ENCODE data around the gene STPG1. TPM values are rescaled to one million over a fixed set of nuclear protein-coding genes. Genes with fewer than 3 reads are reported as not detected.

The STPG1 gene
- total and polyA plus RNA-seq, 2 of the 13 experiments (the other 11 are each of a cell fraction or from before 2014, with no cell fraction given): 3.4 to 4.3 TPM

- TF ChIP-seq RBFOX2 (IDR thresholded peaks at IDR 0.05; ENCODE audit: low read depth, low read length) (no peak), ZSCAN31 (CRISPR knock-in tag; IDR thresholded peaks at IDR 0.05; ENCODE audit: low read depth) (no peak)
Observed at GRCh38 chr1:24441480-24441879, 27.9 kb upstream of the STPG1 start (continued).

DNA sequence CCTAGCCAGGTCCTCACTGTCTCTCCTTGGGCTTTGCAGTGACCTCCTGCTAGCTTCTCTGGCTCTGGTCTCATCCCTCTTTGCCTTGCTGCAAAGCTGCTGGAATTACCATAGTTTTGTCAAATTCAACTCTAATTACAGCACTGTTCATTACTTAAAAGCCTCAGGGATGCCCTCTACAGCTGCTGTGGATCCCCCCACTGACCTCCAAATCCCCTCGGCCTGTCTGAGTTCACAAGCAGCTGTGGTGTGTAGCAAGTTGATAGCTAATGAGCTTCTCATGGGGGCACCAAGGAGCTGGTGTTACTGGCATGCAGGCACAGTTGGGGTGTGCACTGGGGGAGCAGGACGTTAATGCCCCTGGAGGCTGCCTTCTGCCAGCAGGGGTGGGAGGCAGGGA lies 26.9 kb upstream of the STPG1 start:
- Histone ChIP-seq H3K79me2 (ENCODE audit: insufficient read depth, low read length) (no peaks in the 10 kb centered on the region), H3K9ac (ENCODE audit: insufficient read depth, low read depth, low read length) (no peak overlapping the region), H3K4me1 (ENCODE audit: insufficient read depth, low read length) (peaks cover 5% of the 10 kb centered on the region; the same call in 1 of the 2 replicates), H3K4me3 (replicated peaks in 1 of 3; ENCODE audit: insufficient read depth in 1 of 3, low read depth in 2 of 3, low read length in 3 of 3) (no peak overlapping the region), H2AFZ (ENCODE audit: low read length) (no peak overlapping the region), H3K36me3 (replicated peaks in 1 of 2; ENCODE audit: control insufficient read depth in 1 of 2, insufficient read depth in 2 of 2, low read length in 2 of 2) (no peaks in the 10 kb centered on the region), H3K4me2 (ENCODE audit: low read depth, low read length) (no peak overlapping the region), H3K27me3 (ENCODE audit: control insufficient read depth in 1 of 2, insufficient read depth in 2 of 2, low read length in 2 of 2) (no peaks in the 10 kb centered on the region), H3K9me3 (ENCODE audit: low read length) (no peaks in the 10 kb centered on the region), H3K27ac (ENCODE audit: extremely low read length, insufficient read depth, low read length) (no peak overlapping the region), H4K20me1 (ENCODE audit: insufficient read depth, low read length) (no peaks in the 10 kb centered on the region)
- POLR2A ChIA-PET: interaction anchor here (0.5 kb wide), 1 partner anchor 713 kb away, joined by 3 read pairs; no protein-coding TSS in a partner anchor
- DNase-seq (ENCODE audit: low spot score) (no peak), ATAC-seq (no peak), FAIRE-seq (no peak)
- intact Hi-C loops (cut with micrococcal nuclease; ENCODE audit: unreplicated experiment): no loop called here
- CTCF ChIA-PET (ENCODE audit: low intra/inter-chr PET ratio, low total read pairs): no interaction called here
- 100% methylated on average over 1 of the region's 2 CpGs for WGBS (ENCODE audit: low lambda C conversion rate)
- BruUV-seq (replicated peaks): no TSS peak
- in situ Hi-C loops (cut with HindIII; ENCODE audit: extremely low pct_ligation_motif_present, low pct_unique_long_range_greater_than_20kb): no loop called here
- TF ChIP-seq HMG20A (CRISPR knock-in tag; IDR thresholded peaks at IDR 0.05; ENCODE audit: borderline replicate concordance) (no peak), CHD4 (IDR thresholded peaks at IDR 0.05; ENCODE audit: borderline replicate concordance, low read length) (no peak), GATAD2A (CRISPR knock-in tag; IDR thresholded peaks at IDR 0.05) (no peak), KDM4B (CRISPR knock-in tag; IDR thresholded peaks at IDR 0.05) (no peak), ZNF646 (CRISPR knock-in tag; IDR thresholded peaks at IDR 0.05) (no peak)

Data from HepG2 (cell line).